ENCODE data around the gene IFI6. TPM values are rescaled to one million over a fixed set of nuclear protein-coding genes. Genes with fewer than 3 reads are reported as not detected.
"Not testable (repeated sequence)": the region's sequence is repeated elsewhere in the genome, so short reads cannot be mapped to it uniquely, and the experiment has no call there.

The IFI6 gene
- polyA plus RNA-seq, 1 donor from 2014 or later, result 68.2 TPM

GRCh38 chr1:27649306-27649635 lies 22.7 kb downstream of the IFI6 start:
- peak overlapping the region in 1 of 4 donors; percentile 47 for H3K4me3 Mint-ChIP-seq
- H3K9me3 Mint-ChIP-seq, result no peaks in the 10 kb centered on the region
- H3K27ac Mint-ChIP-seq, result no peak overlapping the region
- no peaks in the 10 kb centered on the region for H3K27me3 Mint-ChIP-seq
- H3K36me3 Mint-ChIP-seq, result no peaks in the 10 kb centered on the region
- H3K4me1 Mint-ChIP-seq, result peaks cover 3 to 8% (median 5%) of the 10 kb centered on the region in 3 donors

- peaks cover 9 to 13% (median 9%) of the 10 kb centered on the region in 3 donors for H3K4me1 Mint-ChIP-seq
- H3K27me3 Mint-ChIP-seq, result no peaks in the 10 kb centered on the region
- peak overlapping the region in 1 of 4 donors; percentile 49 for H3K4me3 Mint-ChIP-seq
- no peaks in the 10 kb centered on the region for H3K36me3 Mint-ChIP-seq
- H3K9me3 Mint-ChIP-seq, result no peaks in the 10 kb centered on the region
- H3K27ac Mint-ChIP-seq, result no peak overlapping the region
Measured at GRCh38 chr1:27648602-27649305, 23.2 kb downstream of the IFI6 start.

GRCh38 chr1:27647328-27647727 lies 24.7 kb downstream of the IFI6 start:
- no peaks in the 10 kb centered on the region for H3K9me3 Mint-ChIP-seq
- H3K4me1 Mint-ChIP-seq, result peaks cover 9 to 15% (median 13%) of the 10 kb centered on the region in 3 donors
- H3K4me3 Mint-ChIP-seq, result no peak overlapping the region
- H3K27ac Mint-ChIP-seq, result no peak overlapping the region
- H3K27me3 Mint-ChIP-seq, result no peaks in the 10 kb centered on the region
- no peaks in the 10 kb centered on the region for H3K36me3 Mint-ChIP-seq

- no peaks in the 10 kb centered on the region for H3K9me3 Mint-ChIP-seq
- no peaks in the 10 kb centered on the region for H3K27me3 Mint-ChIP-seq
- peaks cover 7 to 15% (median 9%) of the 10 kb centered on the region in 3 donors for H3K4me1 Mint-ChIP-seq
- H3K4me3 Mint-ChIP-seq, result no peak overlapping the region
- H3K36me3 Mint-ChIP-seq, result no peaks in the 10 kb centered on the region
- H3K27ac Mint-ChIP-seq, result no peak overlapping the region
Measured at GRCh38 chr1:27646676-27647075, 25.3 kb downstream of the IFI6 start.

- Mint-ChIP-seq H3K4me1 (peaks cover 7 to 11% (median 10%) of the 10 kb centered on the region in 3 donors), H3K9me3 (no peaks in the 10 kb centered on the region), H3K27ac (no peak overlapping the region), H3K27me3 (no peaks in the 10 kb centered on the region), H3K36me3 (no peaks in the 10 kb centered on the region), H3K4me3 (no peak overlapping the region)
Measured at GRCh38 chr1:27645071-27645415, 26.9 kb downstream of the IFI6 start.

GRCh38 chr1:27644369-27645070 lies 27.5 kb downstream of the IFI6 start:
- H3K36me3 Mint-ChIP-seq, result no peaks in the 10 kb centered on the region
- H3K27me3 Mint-ChIP-seq, result no peaks in the 10 kb centered on the region
- H3K4me3 Mint-ChIP-seq, result no peak overlapping the region
- peaks cover 7 to 13% (median 10%) of the 10 kb centered on the region in 3 donors for H3K4me1 Mint-ChIP-seq
- no peaks in the 10 kb centered on the region for H3K9me3 Mint-ChIP-seq
- H3K27ac Mint-ChIP-seq, result peak overlapping the region in 1 of 3 donors; percentile 83

GRCh38 chr1:27643600-27644368 lies 28.2 kb downstream of the IFI6 start:
- no peaks in the 10 kb centered on the region for H3K36me3 Mint-ChIP-seq
- H3K9me3 Mint-ChIP-seq, result no peaks in the 10 kb centered on the region
- H3K27ac Mint-ChIP-seq, result peak overlapping the region in 1 of 3 donors; percentile 83
- H3K4me3 Mint-ChIP-seq, result peak overlapping the region in 2 of 4 donors; percentile 51 to 81
- H3K27me3 Mint-ChIP-seq, result no peaks in the 10 kb centered on the region
- peaks cover 7 to 13% (median 10%) of the 10 kb centered on the region in 3 donors for H3K4me1 Mint-ChIP-seq

GRCh38 chr1:27640514-27640913 lies 31.5 kb downstream of the IFI6 start:
- H3K36me3 Mint-ChIP-seq, H3K27me3 Mint-ChIP-seq, H3K9me3 Mint-ChIP-seq, H3K27ac Mint-ChIP-seq, H3K4me3 Mint-ChIP-seq: not testable (repeated sequence)
- peaks cover 18 to 24% (median 18%) of the 10 kb centered on the region in 3 donors for H3K4me1 Mint-ChIP-seq

GRCh38 chr1:27638805-27639204 lies 33.2 kb downstream of the IFI6 start:
- Mint-ChIP-seq H3K36me3 (no peaks in the 10 kb centered on the region), H3K27ac (peak overlapping the region in 1 of 3 donors; percentile 34), H3K4me3 (peak overlapping the region in 1 of 4 donors; percentile 17), H3K27me3 (no peaks in the 10 kb centered on the region), H3K4me1 (peaks cover 15 to 20% (median 18%) of the 10 kb centered on the region in 3 donors), H3K9me3 (no peaks in the 10 kb centered on the region)

- H3K36me3 Mint-ChIP-seq, result no peaks in the 10 kb centered on the region
- H3K4me1 Mint-ChIP-seq, result peaks cover 18 to 21% (median 19%) of the 10 kb centered on the region in 3 donors
- H3K27ac Mint-ChIP-seq, result peak overlapping the region in 1 of 3 donors; percentile 34
- H3K9me3 Mint-ChIP-seq, result no peaks in the 10 kb centered on the region
- peak overlapping the region in 1 of 4 donors; percentile 5 for H3K4me3 Mint-ChIP-seq
- no peaks in the 10 kb centered on the region for H3K27me3 Mint-ChIP-seq
Measured at GRCh38 chr1:27638047-27638734, 33.8 kb downstream of the IFI6 start.

- Mint-ChIP-seq H3K4me3 (peak overlapping the region; percentile 5 to 93 (median 68)), H3K27me3 (no peaks in the 10 kb centered on the region), H3K4me1 (peaks cover 43 to 47% (median 45%) of the 10 kb centered on the region in 3 donors), H3K36me3 (no peaks in the 10 kb centered on the region), H3K27ac (peak overlapping the region; percentile 10 to 98 (median 70)), H3K9me3 (no peaks in the 10 kb centered on the region)
Measured at GRCh38 chr1:27635396-27636142, 36.4 kb downstream of the IFI6 start.

- H3K27me3 Mint-ChIP-seq, result no peaks in the 10 kb centered on the region
- no peaks in the 10 kb centered on the region for H3K36me3 Mint-ChIP-seq
- peak within 1 kb of the TSS; percentile 52 to 95 (median 86) for H3K4me3 Mint-ChIP-seq
- H3K9me3 Mint-ChIP-seq, result no peaks in the 10 kb centered on the region
- peaks cover 46 to 49% (median 48%) of the 10 kb centered on the region in 3 donors for H3K4me1 Mint-ChIP-seq
- peak within 1 kb of the TSS; percentile 46 to 98 (median 70) for H3K27ac Mint-ChIP-seq
Measured at GRCh38 chr1:27634985-27635367, 37.0 kb downstream of the IFI6 start, which contains the start of gene FGR. TSS of gene FGR (minus strand) at chr1:27635185. CDS start at chr1:27623916, 11,269 bp downstream.

- Mint-ChIP-seq H3K4me1 (peaks cover 48 to 54% (median 51%) of the 10 kb centered on the region in 3 donors), H3K27me3 (no peaks in the 10 kb centered on the region), H3K4me3 (peak overlapping the region; percentile 52 to 95 (median 86)), H3K36me3 (no peaks in the 10 kb centered on the region), H3K27ac (peak overlapping the region in 2 of 3 donors; percentile 46 to 94), H3K9me3 (no peaks in the 10 kb centered on the region)
Measured at GRCh38 chr1:27634177-27634984, 37.6 kb downstream of the IFI6 start.

Data from IgD-negative memory B cell (primary cell).